ENCODE results near the gene OPN3. TPM values are rescaled to one million over a fixed set of nuclear protein-coding genes. Genes with fewer than 3 reads are reported as not detected.

OPN3 gene
- total RNA-seq, 2 donors from 2014 or later = 11.6 to 19.4 TPM

GRCh38 chr1:241551759-241552638, 88.2 kb downstream of the OPN3 start:
- peak overlapping the region; percentile 83 to 84 for H3K4me3 Mint-ChIP-seq
- H3K9me3 Mint-ChIP-seq = peaks cover 0 to 2% of the 10 kb centered on the region in 2 donors
- peaks cover 27% of the 10 kb centered on the region for H3K4me1 Mint-ChIP-seq (ENCODE audit: low read depth)
- H3K27ac Mint-ChIP-seq = peak overlapping the region; percentile 88
- ATAC-seq (replicated peaks in 1 of 2) (peak; percentile 95 to 97), DNase-seq (peak; percentile 44 to 48)
- peaks cover 3% of the 10 kb centered on the region in 2 donors for H3K36me3 Mint-ChIP-seq (ENCODE audit: insufficient read depth in 2 of 2)
- no peaks in the 10 kb centered on the region for H3K27me3 Mint-ChIP-seq (ENCODE audit: low read depth)

DNA sequence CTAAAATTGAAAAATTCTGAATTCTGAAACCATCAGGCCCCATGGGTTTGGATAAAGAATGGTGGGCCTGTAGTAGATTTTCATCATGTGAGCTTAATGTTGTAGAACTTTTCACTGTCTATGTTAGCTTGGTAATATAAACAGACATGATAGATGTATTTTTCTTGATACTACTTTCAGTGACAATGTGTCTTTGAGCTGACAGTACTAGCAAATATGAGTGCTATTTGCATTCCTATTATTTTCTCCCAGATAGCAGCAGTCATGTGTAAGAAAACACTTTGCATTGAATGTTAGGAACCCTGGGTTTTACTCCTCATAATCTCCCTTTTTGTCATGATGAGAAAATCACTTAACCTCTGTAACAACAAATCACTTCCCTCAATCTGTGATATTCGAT, 89.9 kb downstream of the OPN3 start:
- Mint-ChIP-seq H3K36me3 (ENCODE audit: insufficient read depth in 2 of 2) (peaks cover 3% of the 10 kb centered on the region in 2 donors), H3K4me3 (no peak overlapping the region), H3K27ac (no peak overlapping the region), H3K27me3 (ENCODE audit: low read depth) (peaks cover 6% of the 10 kb centered on the region), H3K4me1 (ENCODE audit: low read depth) (peaks cover 27% of the 10 kb centered on the region), H3K9me3 (peaks cover 0 to 2% of the 10 kb centered on the region in 2 donors)
- ATAC-seq (replicated peaks in 1 of 2) = no peak
- no peak for DNase-seq

DNA sequence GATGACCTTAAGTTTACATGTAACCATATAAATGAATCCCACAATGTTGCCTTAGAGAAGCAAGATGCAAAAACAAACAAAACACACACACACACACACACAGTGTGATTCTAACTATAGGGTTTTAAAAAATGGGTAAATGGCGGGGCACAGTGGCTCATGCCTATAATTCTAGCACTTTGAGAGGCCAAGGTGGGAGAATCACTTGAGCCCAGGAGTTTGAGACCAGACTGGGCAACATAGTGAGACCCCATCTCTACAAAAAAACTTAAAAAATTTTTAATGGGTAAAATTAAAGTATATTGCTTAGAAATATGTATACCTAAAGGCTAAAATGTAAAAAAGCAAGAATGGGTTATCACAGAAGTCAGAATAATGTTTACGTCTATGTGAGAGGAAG, 92.2 kb downstream of the OPN3 start:
- peaks cover 6% of the 10 kb centered on the region for H3K27me3 Mint-ChIP-seq (ENCODE audit: low read depth)
- no peak overlapping the region for H3K27ac Mint-ChIP-seq
- H3K4me3 Mint-ChIP-seq = no peak overlapping the region
- peaks cover 3% of the 10 kb centered on the region in 2 donors for H3K36me3 Mint-ChIP-seq (ENCODE audit: insufficient read depth in 2 of 2)
- ATAC-seq (replicated peaks in 1 of 2) (no peak), DNase-seq (no peak)
- H3K9me3 Mint-ChIP-seq = peaks cover 0 to 2% of the 10 kb centered on the region in 2 donors
- peaks cover 27% of the 10 kb centered on the region for H3K4me1 Mint-ChIP-seq (ENCODE audit: low read depth)

Other genes with a start within 250 kb of the OPN3 start
- gene FH, start 120.6 kb downstream of the OPN3 start, total RNA-seq = 10 to 100 TPM; 62.0 to 72.6 TPM
- gene KMO, start 108.0 kb downstream of the OPN3 start, total RNA-seq = under 1 TPM in 1 of 2 donors, not detected in 1; 0.21 TPM
- gene CHML, start within 50 bp of the OPN3 start, total RNA-seq = 10 to 100 TPM in 1 of 2 donors, 1 to 10 TPM in 1; 7.0 to 14.7 TPM
- gene WDR64, start 11.9 kb upstream of the OPN3 start, total RNA-seq = under 1 TPM in 1 of 2 donors, not detected in 1; 0.12 TPM
- gene EXO1, start 207.8 kb upstream of the OPN3 start, total RNA-seq = 10 to 100 TPM; 42.1 to 56.2 TPM